Mucosa of descending colon (tissue), 3 donors: Measurements from ENCODE around the gene PKIG. TPM values are rescaled to one million over a fixed set of nuclear protein-coding genes. Genes with fewer than 3 reads are reported as not detected.

Source experiments
- ATAC-seq: fragments of 200-7000 bp; cut with Tn5 transposase; one replicate; pipeline ENCODE4 v1.9.1; 2020; ENCODE audit warnings: mild to moderate bottlenecking, moderate library complexity
- DNase-seq, 3 donors: peaks; one replicate each; pipeline ENCODE4 v3.0.0-alpha.2; 2020
- H3K36me3 ChIP-seq: fragments of 200-600 bp; one replicate; pipeline ENCODE4 v1.8.0; 2021; ENCODE audit warnings: low read depth, mild to moderate bottlenecking
- H3K4me1 ChIP-seq: fragments of 200-600 bp; one replicate; pipeline ENCODE4 v1.8.0; 2021; ENCODE audit warnings: low read depth, mild to moderate bottlenecking
- H3K4me3 ChIP-seq: fragments of 200-600 bp; one replicate; pipeline ENCODE4 v1.8.0; 2021; ENCODE audit warnings: mild to moderate bottlenecking
- H3K9me3 ChIP-seq: fragments of 200-600 bp; one replicate; pipeline ENCODE4 v1.8.0; 2021; ENCODE audit warnings: mild to moderate bottlenecking
- intact Hi-C, 2 donors: fragments of 100-400 bp; cut with DNase I in 1 of 2; cut with micrococcal nuclease in 1 of 2; formaldehyde crosslinking; loops; one replicate each; pipeline versions ENCODE4 v1.11.0 to v1.11.1; 2022; cut with DNase I, micrococcal nuclease
- total RNA-seq, 3 donors: library from RNA; stranded (reverse); fragmentation: NEBNext Ultra II Directional in 2 of 3; extraction: Animal tissue kit (Norgen Biotek cat#: 25700) in 2 of 3; gene quantifications; one replicate each; pipeline versions ENCODE4 v1.2.1 to v1.2.4, GENCODE V29; 2021 to 2023
- TF ChIP-seq, protein P1 (sequence below): fragments of 200-600 bp; IDR thresholded peaks from one replicate; pipeline ENCODE4 v1.8.0; 2022; ENCODE audit warnings: antibody characterized with exemption, mild to moderate bottlenecking
- donor health status: DM: no; HTN: no; CAD: no; lungs with moderate emphysema.
- donor health status: DM: no; HTN: no; CAD: no.
- donor health status: DM: no; HTN: yes; CAD: no.

Gene PKIG
- total RNA-seq, 3 donors from 2014 or later = 39.9 to 101 (median 42.4) TPM

DNA sequence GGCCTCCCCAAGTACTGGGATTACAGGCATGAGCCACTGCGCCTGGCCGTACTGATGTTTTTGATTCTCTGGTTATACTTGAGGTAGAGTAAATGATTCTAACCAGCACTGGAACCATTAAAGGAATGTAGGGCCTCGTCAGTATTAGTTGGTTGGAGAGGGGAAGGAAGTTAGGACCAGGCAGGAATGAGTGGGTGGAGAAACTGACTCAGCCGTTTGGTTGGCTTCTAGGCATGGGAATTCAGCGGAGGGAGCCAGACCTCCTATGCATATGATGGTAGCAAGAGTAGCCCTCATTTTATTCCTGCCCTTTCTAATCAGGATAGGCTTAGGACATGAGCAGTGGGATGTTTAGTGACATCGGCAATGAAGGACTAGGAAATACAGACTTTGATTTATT is 41.5 kb upstream of the PKIG start:
- intact Hi-C loops = no loop called here
- DNase-seq = no peak
- no peaks in the 10 kb centered on the region for H3K36me3 ChIP-seq
- H3K4me1 ChIP-seq = peaks cover 23% of the 10 kb centered on the region
- no peaks in the 10 kb centered on the region for H3K9me3 ChIP-seq
- ATAC-seq = no peak
- TF ChIP-seq, protein P1, sequence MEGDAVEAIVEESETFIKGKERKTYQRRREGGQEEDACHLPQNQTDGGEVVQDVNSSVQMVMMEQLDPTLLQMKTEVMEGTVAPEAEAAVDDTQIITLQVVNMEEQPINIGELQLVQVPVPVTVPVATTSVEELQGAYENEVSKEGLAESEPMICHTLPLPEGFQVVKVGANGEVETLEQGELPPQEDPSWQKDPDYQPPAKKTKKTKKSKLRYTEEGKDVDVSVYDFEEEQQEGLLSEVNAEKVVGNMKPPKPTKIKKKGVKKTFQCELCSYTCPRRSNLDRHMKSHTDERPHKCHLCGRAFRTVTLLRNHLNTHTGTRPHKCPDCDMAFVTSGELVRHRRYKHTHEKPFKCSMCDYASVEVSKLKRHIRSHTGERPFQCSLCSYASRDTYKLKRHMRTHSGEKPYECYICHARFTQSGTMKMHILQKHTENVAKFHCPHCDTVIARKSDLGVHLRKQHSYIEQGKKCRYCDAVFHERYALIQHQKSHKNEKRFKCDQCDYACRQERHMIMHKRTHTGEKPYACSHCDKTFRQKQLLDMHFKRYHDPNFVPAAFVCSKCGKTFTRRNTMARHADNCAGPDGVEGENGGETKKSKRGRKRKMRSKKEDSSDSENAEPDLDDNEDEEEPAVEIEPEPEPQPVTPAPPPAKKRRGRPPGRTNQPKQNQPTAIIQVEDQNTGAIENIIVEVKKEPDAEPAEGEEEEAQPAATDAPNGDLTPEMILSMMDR = no peak
- H3K4me3 ChIP-seq = no peak overlapping the region

DNA sequence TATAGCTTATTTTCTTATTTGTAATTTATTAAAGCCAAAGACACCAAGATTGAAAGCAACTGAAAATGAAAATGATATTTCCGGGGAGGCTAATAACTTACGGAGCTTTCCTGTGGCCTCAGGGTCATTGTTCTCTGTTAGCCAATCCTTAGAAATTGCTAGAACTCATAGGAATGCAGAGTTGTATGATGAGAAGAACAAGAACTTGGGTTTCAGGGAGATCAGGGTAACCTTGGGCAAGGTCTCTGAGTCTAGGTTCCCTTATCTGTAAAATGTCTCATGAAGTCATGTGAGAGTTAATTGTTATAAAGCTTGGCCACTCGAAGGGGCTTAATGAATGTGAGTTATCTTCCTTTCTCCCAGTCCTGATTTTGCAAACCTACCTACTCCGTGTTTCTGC is 40.4 kb upstream of the PKIG start:
- Histone ChIP-seq H3K4me1 (peaks cover 11% of the 10 kb centered on the region), H3K4me3 (no peak overlapping the region), H3K9me3 (no peaks in the 10 kb centered on the region), H3K36me3 (no peaks in the 10 kb centered on the region)
- intact Hi-C loops = no loop called here
- no peak for DNase-seq
- no peak for ATAC-seq
- TF ChIP-seq, protein P1 = no peak

DNA sequence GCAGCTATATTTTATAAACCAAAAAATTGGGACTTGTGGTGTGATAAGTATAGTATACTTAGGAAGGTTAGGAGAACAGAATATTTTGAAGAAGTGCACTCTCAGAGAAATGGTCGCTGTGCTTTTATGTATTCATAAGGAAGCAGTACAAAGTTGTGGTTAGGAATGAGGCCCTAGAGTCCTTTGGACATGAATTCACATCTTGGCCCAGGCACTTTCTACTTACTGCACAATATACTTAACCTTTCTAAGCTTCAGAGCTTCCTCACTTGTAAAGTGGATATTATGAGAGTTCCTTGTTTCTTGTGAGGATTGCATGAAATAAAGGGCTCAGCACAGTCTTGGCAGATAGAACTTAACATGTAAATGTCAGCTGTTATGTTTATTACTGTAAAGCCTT is 39.5 kb upstream of the PKIG start:
- Histone ChIP-seq H3K4me3 (no peak overlapping the region), H3K4me1 (peaks cover 11% of the 10 kb centered on the region), H3K9me3 (no peaks in the 10 kb centered on the region), H3K36me3 (no peaks in the 10 kb centered on the region)
- intact Hi-C loops = no loop called here
- ATAC-seq = peak; percentile 47
- TF ChIP-seq, protein P1 = no peak
- DNase-seq = no peak

DNA sequence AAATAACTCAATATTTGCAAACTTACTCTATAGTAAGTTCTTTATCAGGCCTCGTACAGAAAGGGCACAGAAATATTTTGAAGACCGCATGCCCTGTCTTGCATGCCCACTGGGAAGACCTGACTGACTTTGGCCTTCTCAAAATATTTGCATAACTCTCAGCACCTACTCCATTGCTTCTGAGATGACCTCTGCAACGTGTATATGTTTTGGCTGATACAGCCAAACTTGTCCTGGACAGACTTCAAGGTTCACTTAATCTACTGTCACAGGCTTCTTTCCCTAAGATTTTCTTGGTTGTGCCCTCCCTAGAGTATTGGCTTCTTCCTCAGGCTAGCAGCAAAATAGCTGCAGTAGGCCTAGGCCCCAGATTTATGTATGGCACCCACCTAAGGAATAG is 39.0 kb upstream of the PKIG start:
- no peak for ATAC-seq
- intact Hi-C loops = no loop called here
- no peaks in the 10 kb centered on the region for H3K9me3 ChIP-seq
- TF ChIP-seq, protein P1 = no peak
- H3K4me3 ChIP-seq = no peak overlapping the region
- peaks cover 11% of the 10 kb centered on the region for H3K4me1 ChIP-seq
- no peak for DNase-seq
- no peaks in the 10 kb centered on the region for H3K36me3 ChIP-seq

DNA sequence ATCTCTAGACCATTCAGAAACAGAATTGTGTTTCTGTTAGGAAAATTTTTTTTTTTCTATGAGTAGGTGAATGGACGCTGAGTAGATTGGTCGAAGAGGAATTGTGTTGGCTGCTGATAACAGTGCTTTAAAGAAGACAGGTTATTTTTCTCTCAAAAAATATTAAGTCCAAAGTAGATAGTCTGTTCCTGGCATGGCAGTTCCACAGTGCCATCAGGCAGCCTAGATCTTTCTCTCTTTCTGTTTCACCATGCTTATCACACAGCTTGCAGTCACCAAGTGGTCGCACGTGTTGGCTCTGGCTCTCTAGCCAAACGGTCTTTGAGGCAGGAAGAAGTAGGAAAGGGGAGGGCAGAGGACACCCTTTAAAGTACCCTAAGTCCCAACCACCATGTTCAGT is 38.1 kb upstream of the PKIG start:
- Histone ChIP-seq H3K4me1 (peaks cover 11% of the 10 kb centered on the region), H3K36me3 (no peaks in the 10 kb centered on the region), H3K9me3 (no peaks in the 10 kb centered on the region), H3K4me3 (no peak overlapping the region)
- intact Hi-C loops = no loop called here
- ATAC-seq = no peak
- TF ChIP-seq, protein P1 = no peak
- no peak for DNase-seq

DNA sequence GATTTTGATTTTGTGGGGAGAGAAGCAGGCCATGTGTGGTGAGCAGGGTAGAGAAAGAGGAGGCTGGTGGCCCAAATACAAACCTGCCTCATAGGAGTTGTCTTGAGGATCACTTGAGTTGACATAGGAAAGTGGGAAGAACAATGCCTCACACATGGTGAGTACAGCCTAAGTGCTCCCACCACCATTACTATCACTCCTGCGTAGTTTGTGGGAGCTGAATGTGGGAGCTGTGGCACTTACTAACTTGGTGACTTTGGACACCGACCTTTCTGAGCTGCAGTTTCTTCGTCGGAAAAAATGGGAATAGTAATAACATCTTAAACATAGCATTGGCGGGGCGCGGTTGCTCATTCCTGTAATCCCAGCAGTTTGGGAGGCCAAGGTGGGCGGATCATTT is 35.0 kb upstream of the PKIG start:
- ATAC-seq = no peak
- intact Hi-C loops = no loop called here
- H3K4me1 ChIP-seq = peaks cover 11% of the 10 kb centered on the region
- H3K4me3 ChIP-seq = no peak overlapping the region
- no peaks in the 10 kb centered on the region for H3K9me3 ChIP-seq
- no peak for DNase-seq
- TF ChIP-seq, protein P1 = no peak
- H3K36me3 ChIP-seq = no peaks in the 10 kb centered on the region
